Measurements from ENCODE around the gene BTF3L4.
"Not testable (repeated sequence)": the region's sequence is repeated elsewhere in the genome, so short reads cannot be mapped to it uniquely, and the experiment has no call there.

- not testable (repeated sequence) for TF ChIP-seq CTCF (conservative IDR thresholded peaks at IDR 0.05; ENCODE audit: low read length); EZH2phosphoT487 (IDR thresholded peaks at IDR 0.05; ENCODE audit: borderline replicate concordance, low read depth, low read length)
Measured at GRCh38 chr1:52087892-52088291, 31.8 kb downstream of the BTF3L4 start.

All from OCI-LY7 (cell line).